Activated CD8-positive, alpha-beta memory T cell treated with anti-CD3 and anti-CD28 coated beads for 48 hours (primary cell): Measurements from ENCODE around the gene C5orf15.
"Not testable (repeated sequence)": the region's sequence is repeated elsewhere in the genome, so short reads cannot be mapped to it uniquely, and the experiment has no call there.

Experiments used
- DNase-seq, 3 experiments: peaks; one replicate each; pipeline ENCODE4 v3.0.0-alpha.2; 2020; ENCODE audit warnings: low read depth in 2 of 3, low spot score in 2 of 3

The C5orf15 gene

GRCh38 chr5:133994297-133994989 is 26.0 kb upstream of the C5orf15 start:
- no peak for DNase-seq

GRCh38 chr5:133993185-133993936 is 24.9 kb upstream of the C5orf15 start:
- DNase-seq: no peak

GRCh38 chr5:133992429-133993155 is 24.2 kb upstream of the C5orf15 start:
- DNase-seq: no peak

GRCh38 chr5:133991171-133991910 is 22.9 kb upstream of the C5orf15 start:
- no peak for DNase-seq

- DNase-seq: no peak
Observed at GRCh38 chr5:133990396-133990795, 22.0 kb upstream of the C5orf15 start.

GRCh38 chr5:133985540-133986180 is 17.2 kb upstream of the C5orf15 start:
- DNase-seq: no peak

- DNase-seq: no peak
Observed at GRCh38 chr5:133983674-133984073, 15.2 kb upstream of the C5orf15 start.

- no peak for DNase-seq
Observed at GRCh38 chr5:133981714-133982113, 13.3 kb upstream of the C5orf15 start.

- no peak for DNase-seq
Observed at GRCh38 chr5:133980652-133981051, 12.2 kb upstream of the C5orf15 start.

- no peak for DNase-seq
Observed at GRCh38 chr5:133978943-133979342, 10.5 kb upstream of the C5orf15 start.

GRCh38 chr5:133977858-133978257 is 9.4 kb upstream of the C5orf15 start:
- no peak for DNase-seq

- DNase-seq: no peak
Observed at GRCh38 chr5:133977161-133977787, 8.8 kb upstream of the C5orf15 start.

GRCh38 chr5:133975546-133975945 is 7.1 kb upstream of the C5orf15 start:
- DNase-seq: not testable (repeated sequence)

- no peak for DNase-seq
Observed at GRCh38 chr5:133974142-133974541, 5.7 kb upstream of the C5orf15 start.

GRCh38 chr5:133970325-133970909 is 2.0 kb upstream of the C5orf15 start:
- no peak for DNase-seq

- DNase-seq: no peak
Observed at GRCh38 chr5:133969654-133970324, 1.4 kb upstream of the C5orf15 start.

GRCh38 chr5:133967698-133968203 is 674 bp downstream of the C5orf15 start:
- DNase-seq: no peak

GRCh38 chr5:133967124-133967523 is 1.3 kb downstream of the C5orf15 start:
- DNase-seq: no peak

GRCh38 chr5:133966090-133966489 is 2.3 kb downstream of the C5orf15 start:
- no peak for DNase-seq
